Measurements from ENCODE around the gene RAB36. TPM values are rescaled to one million over a fixed set of nuclear protein-coding genes. Genes with fewer than 3 reads are reported as not detected.

The RAB36 gene
- total and polyA plus RNA-seq, 2 donors (not counting 1 experiment from before 2014, with no cell fraction given): 1.1 to 3.3 TPM

DNA sequence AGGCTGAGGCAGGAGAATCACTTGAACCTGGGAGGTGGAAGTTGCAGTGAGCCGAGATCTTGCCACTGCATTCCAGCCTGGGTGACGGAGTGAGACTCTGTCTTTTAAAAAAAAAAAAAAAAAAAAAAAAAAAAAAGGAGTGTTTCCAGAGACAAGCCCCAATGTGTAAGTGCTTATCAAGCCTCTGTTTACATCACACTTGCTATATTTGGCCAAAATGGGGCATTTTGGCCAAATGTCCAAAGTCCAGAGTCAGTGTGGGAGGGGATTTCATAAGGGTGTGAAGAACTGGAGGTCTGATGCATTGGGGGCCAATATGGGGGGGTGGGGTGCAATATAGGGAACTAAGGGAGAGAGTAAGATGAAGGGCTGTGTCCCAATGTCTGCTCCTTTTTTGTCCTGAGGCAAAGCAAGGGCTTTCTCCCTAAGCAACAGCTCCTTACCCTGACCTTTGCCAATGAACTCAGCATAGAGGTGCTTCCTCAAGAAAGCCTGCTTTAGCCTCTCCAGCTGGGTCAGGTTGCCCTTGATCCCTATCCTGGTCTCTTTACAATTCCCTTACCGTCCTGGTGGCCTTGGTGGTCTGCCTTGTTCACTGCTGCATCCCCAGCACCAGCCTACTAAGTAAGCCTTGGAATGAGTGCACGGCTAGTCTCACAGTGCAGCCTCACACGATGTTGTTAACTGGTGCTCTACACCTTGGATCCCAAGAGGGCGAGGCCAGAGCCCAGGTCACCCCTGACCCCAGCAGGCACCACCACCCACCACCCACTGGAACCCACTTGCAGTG lies 21.0 kb downstream of the RAB36 start:
- Mint-ChIP-seq H3K4me1 (no peaks in the 10 kb centered on the region), H3K27me3 (no peaks in the 10 kb centered on the region), H3K4me3 (no peak overlapping the region), H3K27ac (no peak overlapping the region), H3K9me3 (ENCODE audit: insufficient read depth) (no peaks in the 10 kb centered on the region)
- Histone ChIP-seq H3K9ac (ENCODE audit: low read length) (no peak overlapping the region), H3K36me3 (replicated peaks in 1 of 2; ENCODE audit: control extremely low read depth in 1 of 2, control insufficient read depth in 1 of 2, extremely low read depth in 1 of 2, insufficient read depth in 2 of 2, low read length in 1 of 2) (no peaks in the 10 kb centered on the region), H3K27me3 (replicated peaks in 1 of 4; ENCODE audit: control extremely low read depth in 1 of 4, control insufficient read depth in 3 of 4, insufficient read depth in 4 of 4, low read length in 3 of 4) (peaks cover 0 to 2% (median 0%) of the 10 kb centered on the region in 4 experiments), H3K4me1 (ENCODE audit: control insufficient read depth in 2 of 2, insufficient read depth in 2 of 2, low read length in 2 of 2) (no peaks in the 10 kb centered on the region), H3K4me2 (replicated peaks; ENCODE audit: low read depth, low read length, poor library complexity, severe bottlenecking) (no peak overlapping the region), H3K27ac (ENCODE audit: low read length in 2 of 2) (no peak overlapping the region), H3K4me3 (ENCODE audit: control extremely low read depth in 1 of 5, extremely low read depth in 1 of 5, insufficient read depth in 1 of 5, low read depth in 2 of 5, low read length in 4 of 5) (no peak overlapping the region), H3K79me2 (ENCODE audit: control insufficient read depth, insufficient read depth, low read length) (no peaks in the 10 kb centered on the region), H2AFZ (ENCODE audit: insufficient read depth, low read depth, low read length, poor library complexity, severe bottlenecking) (no peak overlapping the region), H4K20me1 (ENCODE audit: control insufficient read depth, insufficient read depth, low read length, poor library complexity, severe bottlenecking) (no peaks in the 10 kb centered on the region), H3K9me3 (ENCODE audit: control extremely low read depth in 1 of 3, control insufficient read depth in 2 of 3, insufficient read depth in 1 of 3, low read length in 2 of 3) (peaks cover 0 to 4% (median 0%) of the 10 kb centered on the region in 3 donors)
- TF ChIP-seq EZH2 (IDR thresholded peaks at IDR 0.05; ENCODE audit: borderline replicate concordance, insufficient read depth, low read depth, low read length, poor library complexity, severe bottlenecking): no peak
- no peak for TF ChIP-seq CTCF (IDR thresholded peaks at IDR 0.05)
- DNase-seq (no peak), ATAC-seq (ENCODE audit: low read depth) (no peak)
- POLR2A ChIA-PET: no interaction called here
- WGBS (ENCODE audit: insufficient coverage): 85% methylated on average over 2 of the region's 6 CpGs
- CTCF ChIA-PET: interaction anchor here (0.9 to 1.0 kb wide), 2 partner anchors 8 to 116 kb away, joined by 3 to 4 read pairs; no protein-coding TSS in a partner anchor
- intact Hi-C loops (cut with micrococcal nuclease): no loop called here

All from B cell (primary cell).